ENCODE data around the gene SUMO3.

The SUMO3 gene

DNA sequence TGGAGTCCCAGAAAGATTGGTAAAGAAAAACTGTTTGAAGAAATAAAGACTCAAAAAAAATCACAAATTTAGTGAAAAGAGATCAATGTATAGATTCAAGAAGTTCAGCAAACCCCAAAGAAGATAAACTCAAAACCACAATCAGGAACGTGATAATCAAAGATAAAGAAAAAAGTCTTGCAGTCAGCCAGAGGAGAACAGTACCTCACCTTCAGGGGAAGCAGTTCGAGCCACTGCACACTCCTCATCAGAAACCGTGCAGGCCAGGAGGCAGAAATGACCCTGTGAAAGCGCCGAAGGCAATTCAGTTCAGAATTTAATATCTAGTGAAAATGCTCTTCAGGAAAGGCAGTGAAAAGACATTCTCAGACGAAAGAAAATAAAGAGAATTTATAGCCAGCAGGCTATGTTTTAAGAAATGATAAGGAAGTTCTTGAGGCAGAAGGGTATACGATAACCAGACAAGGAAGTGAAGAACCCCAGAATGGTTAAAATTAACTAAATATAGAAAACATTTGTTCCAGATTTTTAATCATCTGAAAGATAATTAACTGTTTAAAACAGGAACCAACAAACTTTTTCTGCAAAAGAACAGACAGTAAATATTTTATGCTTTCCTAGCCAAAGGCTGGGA, 13.5 kb upstream of the SUMO3 start:
- peaks cover 5% of the 10 kb centered on the region for H3K4me1 ChIP-seq (ENCODE audit: insufficient read depth, low read length)
- H3K9me3 ChIP-seq (ENCODE audit: low read length): no peaks in the 10 kb centered on the region
- H2AFZ ChIP-seq (ENCODE audit: low read depth, low read length): no peak overlapping the region
- H3K36me3 ChIP-seq (ENCODE audit: insufficient read depth, low read length): no peaks in the 10 kb centered on the region
- peaks cover 2% of the 10 kb centered on the region for H3K27me3 ChIP-seq (ENCODE audit: insufficient read depth, low read length)
- no peak overlapping the region for H3K4me3 ChIP-seq (ENCODE audit: low read length)

DNA sequence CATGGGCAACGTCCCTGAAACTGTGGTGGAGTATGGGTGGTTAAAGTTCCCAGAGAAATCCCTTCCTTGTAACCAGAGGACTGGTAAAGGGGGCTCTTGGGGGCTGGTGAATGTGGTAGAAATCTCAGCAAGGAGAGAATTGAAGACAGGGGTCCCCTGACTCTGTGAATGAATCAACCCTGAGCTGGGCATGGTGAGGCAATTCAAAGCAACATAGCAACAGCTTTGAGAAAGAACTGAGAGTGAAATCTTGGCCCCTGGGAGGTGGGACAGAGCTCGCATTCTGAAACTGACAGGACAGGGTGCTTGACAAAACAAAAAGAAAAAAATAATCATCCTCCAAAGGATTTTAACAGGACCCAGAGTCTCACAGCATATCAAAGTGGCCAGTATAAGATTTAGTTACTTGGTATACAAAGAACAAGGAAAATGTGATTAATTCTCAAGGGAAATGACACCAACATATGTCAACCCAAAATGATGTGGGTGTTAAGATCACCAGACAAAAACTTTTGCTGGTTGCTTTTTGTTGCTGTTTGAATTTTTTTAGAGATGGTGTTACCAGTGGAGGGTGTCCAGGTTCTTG, 11.7 kb upstream of the SUMO3 start:
- H3K4me3 ChIP-seq (ENCODE audit: low read length): no peak overlapping the region
- no peak overlapping the region for H2AFZ ChIP-seq (ENCODE audit: low read depth, low read length)
- peaks cover 2% of the 10 kb centered on the region for H3K27me3 ChIP-seq (ENCODE audit: insufficient read depth, low read length)
- H3K4me1 ChIP-seq (ENCODE audit: insufficient read depth, low read length): peaks cover 5% of the 10 kb centered on the region
- no peaks in the 10 kb centered on the region for H3K36me3 ChIP-seq (ENCODE audit: insufficient read depth, low read length)
- peaks cover 2% of the 10 kb centered on the region for H3K9me3 ChIP-seq (ENCODE audit: low read length)

DNA sequence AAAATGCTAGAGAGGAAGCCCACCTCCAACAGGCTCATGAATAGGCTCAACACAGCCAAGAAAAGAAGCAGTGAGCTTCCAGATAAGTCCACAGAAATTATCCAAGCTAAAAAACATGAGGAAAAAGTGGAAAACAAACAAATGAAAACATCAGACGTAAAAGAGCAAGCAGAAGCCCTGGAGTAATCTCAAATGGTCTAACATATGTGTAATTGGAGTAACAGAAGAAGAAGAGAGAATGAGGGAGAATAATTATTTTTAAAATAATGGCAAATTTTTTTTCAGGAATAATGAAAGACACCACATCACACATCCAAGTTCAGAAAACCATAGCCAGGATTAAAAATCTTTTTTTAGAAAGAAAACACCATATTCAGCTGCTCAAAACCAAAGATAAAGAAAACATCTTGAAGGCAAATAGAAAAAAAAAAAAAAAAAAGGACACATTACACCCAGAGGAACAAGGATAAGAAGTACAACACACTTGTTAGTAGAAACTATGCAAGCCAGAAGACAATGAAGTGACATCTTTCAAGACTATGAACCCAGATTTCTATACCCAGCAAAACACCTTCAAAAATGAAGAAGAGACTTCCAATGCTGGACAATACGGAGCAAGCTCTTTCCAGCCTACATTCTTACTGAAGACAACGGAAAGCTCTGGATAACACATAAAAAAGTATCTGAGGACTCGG, 10.6 kb upstream of the SUMO3 start:
- Histone ChIP-seq H2AFZ (ENCODE audit: low read depth, low read length) (no peak overlapping the region), H3K36me3 (ENCODE audit: insufficient read depth, low read length) (no peaks in the 10 kb centered on the region), H3K9me3 (ENCODE audit: low read length) (peaks cover 4% of the 10 kb centered on the region), H3K4me1 (ENCODE audit: insufficient read depth, low read length) (peaks cover 5% of the 10 kb centered on the region), H3K27me3 (ENCODE audit: insufficient read depth, low read length) (peaks cover 2% of the 10 kb centered on the region), H3K4me3 (ENCODE audit: low read length) (no peak overlapping the region)

DNA sequence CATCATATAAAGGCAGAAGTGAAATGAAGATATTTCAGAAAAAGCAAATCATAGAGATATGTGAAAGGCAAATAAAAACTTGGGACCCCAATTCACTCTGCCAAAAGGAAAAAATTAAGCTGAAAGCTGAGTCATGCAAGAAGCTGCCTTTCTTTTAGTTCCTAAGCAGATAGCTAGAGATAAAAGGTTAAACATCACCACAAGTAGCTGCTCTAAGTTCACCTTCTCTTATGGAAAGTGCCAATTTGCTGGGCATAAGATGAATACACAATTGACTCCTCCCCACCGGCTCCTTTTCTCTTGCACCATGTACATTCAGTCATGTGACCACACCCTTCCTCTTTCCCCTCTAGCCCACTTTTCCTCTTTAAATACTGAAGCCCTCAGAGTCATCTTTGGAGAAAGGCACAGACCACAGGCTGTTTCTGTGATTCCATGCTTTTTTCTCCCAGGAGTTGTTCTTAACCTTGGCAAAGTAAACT, 5.4 kb upstream of the SUMO3 start:
- Histone ChIP-seq H3K9me3 (ENCODE audit: low read length) (peaks cover 12% of the 10 kb centered on the region), H3K4me3 (ENCODE audit: low read length) (no peak overlapping the region), H2AFZ (ENCODE audit: low read depth, low read length) (no peak overlapping the region), H3K27me3 (ENCODE audit: insufficient read depth, low read length) (no peaks in the 10 kb centered on the region), H3K36me3 (ENCODE audit: insufficient read depth, low read length) (no peaks in the 10 kb centered on the region), H3K4me1 (ENCODE audit: insufficient read depth, low read length) (no peaks in the 10 kb centered on the region)

DNA sequence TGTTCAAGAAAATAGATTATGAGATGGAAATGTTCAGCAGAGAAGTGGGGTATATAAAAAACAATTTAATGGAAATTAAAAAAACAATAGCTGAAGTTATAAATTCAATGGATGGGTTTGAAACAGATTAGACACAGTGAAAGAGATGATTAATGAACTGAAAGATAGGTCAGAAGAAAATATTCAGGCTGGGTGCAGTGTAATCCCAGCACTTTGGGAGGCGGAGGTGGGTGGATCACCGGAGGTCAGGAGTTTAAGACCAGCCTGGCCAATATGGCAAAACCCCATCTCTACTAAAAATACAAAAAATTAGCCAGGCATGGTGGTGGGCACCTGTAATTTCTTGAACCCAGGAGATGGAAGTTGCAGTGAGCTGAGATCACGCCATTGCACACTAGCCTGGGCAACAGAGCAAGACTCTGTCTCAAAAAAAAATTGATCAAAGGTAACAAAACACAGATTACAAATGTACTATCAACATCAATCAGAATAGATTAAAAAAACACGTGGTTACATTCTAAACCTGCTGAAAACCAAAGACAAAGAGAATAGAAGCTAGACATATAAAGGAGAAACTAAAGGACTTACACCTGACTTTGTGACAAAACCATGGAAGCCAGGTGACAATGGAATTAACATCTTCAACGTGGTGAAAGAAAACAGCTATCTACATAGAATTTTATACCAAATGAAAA, 4.8 kb upstream of the SUMO3 start:
- Histone ChIP-seq H3K9me3 (ENCODE audit: low read length) (peaks cover 12% of the 10 kb centered on the region), H3K36me3 (ENCODE audit: insufficient read depth, low read length) (no peaks in the 10 kb centered on the region), H3K4me1 (ENCODE audit: insufficient read depth, low read length) (no peaks in the 10 kb centered on the region), H3K27me3 (ENCODE audit: insufficient read depth, low read length) (no peaks in the 10 kb centered on the region), H2AFZ (ENCODE audit: low read depth, low read length) (no peak overlapping the region), H3K4me3 (ENCODE audit: low read length) (no peak overlapping the region)

DNA sequence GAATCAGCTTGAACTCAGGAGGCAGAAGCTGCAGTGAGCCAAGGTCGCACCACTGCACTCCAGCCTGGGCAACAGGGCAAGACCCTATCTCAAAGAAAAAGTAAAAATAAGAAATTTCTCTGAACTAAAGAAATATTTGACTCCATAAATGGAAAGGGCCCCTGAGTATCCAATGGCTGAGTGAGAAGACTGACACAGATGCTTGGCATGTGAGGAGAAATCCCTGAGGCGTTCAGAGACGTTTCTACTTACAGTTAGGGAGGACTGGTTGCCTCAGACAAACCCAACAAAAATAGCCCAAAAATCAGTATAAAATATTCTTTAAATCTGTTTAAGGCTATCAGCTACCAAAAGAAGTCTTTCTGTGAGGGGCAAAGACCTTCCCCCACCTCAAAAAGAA, 3.0 kb upstream of the SUMO3 start:
- no peak overlapping the region for H2AFZ ChIP-seq (ENCODE audit: low read depth, low read length)
- H3K4me1 ChIP-seq (ENCODE audit: insufficient read depth, low read length): peaks cover 7% of the 10 kb centered on the region
- H3K36me3 ChIP-seq (ENCODE audit: insufficient read depth, low read length): no peaks in the 10 kb centered on the region
- no peak overlapping the region for H3K4me3 ChIP-seq (ENCODE audit: low read length)
- peaks cover 11% of the 10 kb centered on the region for H3K9me3 ChIP-seq (ENCODE audit: low read length)
- H3K27me3 ChIP-seq (ENCODE audit: insufficient read depth, low read length): no peaks in the 10 kb centered on the region

DNA sequence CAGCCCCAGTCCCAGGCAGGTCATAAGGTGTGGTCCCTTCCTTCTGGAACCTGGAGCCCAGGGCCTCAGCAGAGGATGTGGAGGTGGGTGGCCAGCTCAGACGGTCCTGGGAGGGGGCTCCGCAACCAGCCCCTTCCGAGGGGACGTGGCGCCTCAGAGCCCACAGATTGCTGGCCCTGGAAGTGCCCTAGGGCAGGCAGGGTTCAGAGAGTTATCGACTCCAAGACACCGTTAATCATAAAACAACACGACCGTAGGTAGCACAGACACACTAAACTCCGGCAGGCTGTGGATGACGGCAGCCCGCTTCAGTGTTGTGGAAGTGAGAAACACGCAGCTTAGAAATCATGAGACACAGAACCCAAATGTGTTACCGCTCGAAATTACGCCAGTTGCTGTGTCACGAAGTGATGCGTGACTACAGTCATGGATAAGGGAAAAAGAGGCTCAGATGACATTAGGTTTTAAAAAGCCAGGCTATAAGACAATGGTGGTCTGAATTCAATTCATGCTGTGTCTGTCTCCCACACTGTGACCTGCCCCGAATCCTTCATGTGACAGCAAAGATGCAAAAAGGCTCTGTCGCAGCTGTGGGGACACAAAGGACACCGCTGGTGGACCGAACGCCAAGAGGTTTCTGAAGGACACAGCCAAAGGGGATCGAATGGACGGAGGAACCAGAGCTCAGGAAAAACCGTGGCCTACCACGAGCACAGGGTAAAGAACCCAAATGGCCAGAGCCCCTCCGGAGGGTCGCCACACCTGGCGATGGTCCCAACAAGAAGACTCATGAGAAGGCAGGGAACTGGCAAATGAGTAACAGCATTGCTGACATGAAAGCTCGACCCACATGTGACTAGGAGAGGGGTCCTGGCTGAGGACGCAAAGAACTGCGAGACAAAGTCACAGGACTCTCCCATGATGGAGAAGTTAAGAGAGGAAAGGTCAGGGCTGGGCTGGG, 1.7 kb upstream of the SUMO3 start:
- no peaks in the 10 kb centered on the region for H3K36me3 ChIP-seq (ENCODE audit: insufficient read depth, low read length)

DNA sequence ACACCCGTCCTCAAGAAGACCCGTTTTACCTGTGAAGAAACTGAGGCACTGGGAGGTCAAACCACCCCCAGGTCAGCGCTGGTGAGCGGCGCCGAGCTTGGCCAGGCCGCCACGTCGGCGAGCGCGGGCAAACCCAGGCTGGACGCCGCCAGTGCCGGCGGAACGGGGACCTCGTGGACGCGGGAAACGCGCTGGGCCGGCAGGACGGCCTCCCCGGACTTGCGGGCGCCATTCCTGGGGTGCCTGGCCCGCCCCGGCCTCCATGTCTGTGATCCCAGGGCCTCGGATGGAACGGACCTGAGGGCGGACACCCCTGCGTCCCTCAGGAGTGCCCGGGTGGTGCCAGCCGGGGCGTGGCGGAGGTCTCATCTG, 764 bp upstream of the SUMO3 start:
- H3K36me3 ChIP-seq (ENCODE audit: insufficient read depth, low read length): peaks cover 2% of the 10 kb centered on the region
- H2AFZ ChIP-seq (ENCODE audit: low read depth, low read length): peak overlapping the region; percentile 97
- peaks cover 9% of the 10 kb centered on the region for H3K9me3 ChIP-seq (ENCODE audit: low read length)
- peak overlapping the region; percentile 67 for H3K4me3 ChIP-seq (ENCODE audit: low read length)
- no peaks in the 10 kb centered on the region for H3K27me3 ChIP-seq (ENCODE audit: insufficient read depth, low read length)
- peaks cover 7% of the 10 kb centered on the region for H3K4me1 ChIP-seq (ENCODE audit: insufficient read depth, low read length)

More for the DNA sequence above, 1.7 kb upstream of the SUMO3 start:
- peaks cover 7% of the 10 kb centered on the region for H3K4me1 ChIP-seq (ENCODE audit: insufficient read depth, low read length)
- no peak overlapping the region for H3K4me3 ChIP-seq (ENCODE audit: low read length)
- H2AFZ ChIP-seq (ENCODE audit: low read depth, low read length): no peak overlapping the region
- no peaks in the 10 kb centered on the region for H3K27me3 ChIP-seq (ENCODE audit: insufficient read depth, low read length)
- H3K9me3 ChIP-seq (ENCODE audit: low read length): peaks cover 11% of the 10 kb centered on the region

DNA sequence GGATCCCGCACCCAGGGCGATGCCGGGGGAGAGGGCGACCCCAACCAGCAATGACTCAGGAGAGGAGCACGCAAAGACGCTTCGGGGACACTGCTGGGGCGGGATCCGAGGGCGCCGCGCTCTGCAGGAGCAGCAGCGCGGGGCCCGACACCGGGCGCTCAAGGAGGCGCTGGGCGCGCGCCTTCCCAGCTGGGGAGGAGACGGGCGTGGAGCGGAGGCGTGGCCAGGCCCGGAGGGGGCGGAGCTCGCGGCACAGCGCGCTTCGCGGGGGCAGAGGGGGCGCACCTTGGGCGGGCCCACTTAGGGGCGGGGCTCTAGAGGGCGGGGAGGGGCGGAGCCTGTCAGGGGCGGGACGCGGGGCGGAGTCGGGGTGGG, 369 bp downstream of the SUMO3 start:
- H3K4me1 ChIP-seq (ENCODE audit: insufficient read depth, low read length): peaks cover 7% of the 10 kb centered on the region
- no peaks in the 10 kb centered on the region for H3K27me3 ChIP-seq (ENCODE audit: insufficient read depth, low read length)
- H3K4me3 ChIP-seq (ENCODE audit: low read length): peak overlapping the region; percentile 67
- peak overlapping the region; percentile 97 for H2AFZ ChIP-seq (ENCODE audit: low read depth, low read length)
- H3K36me3 ChIP-seq (ENCODE audit: insufficient read depth, low read length): peaks cover 11% of the 10 kb centered on the region
- H3K9me3 ChIP-seq (ENCODE audit: low read length): peaks cover 8% of the 10 kb centered on the region

DNA sequence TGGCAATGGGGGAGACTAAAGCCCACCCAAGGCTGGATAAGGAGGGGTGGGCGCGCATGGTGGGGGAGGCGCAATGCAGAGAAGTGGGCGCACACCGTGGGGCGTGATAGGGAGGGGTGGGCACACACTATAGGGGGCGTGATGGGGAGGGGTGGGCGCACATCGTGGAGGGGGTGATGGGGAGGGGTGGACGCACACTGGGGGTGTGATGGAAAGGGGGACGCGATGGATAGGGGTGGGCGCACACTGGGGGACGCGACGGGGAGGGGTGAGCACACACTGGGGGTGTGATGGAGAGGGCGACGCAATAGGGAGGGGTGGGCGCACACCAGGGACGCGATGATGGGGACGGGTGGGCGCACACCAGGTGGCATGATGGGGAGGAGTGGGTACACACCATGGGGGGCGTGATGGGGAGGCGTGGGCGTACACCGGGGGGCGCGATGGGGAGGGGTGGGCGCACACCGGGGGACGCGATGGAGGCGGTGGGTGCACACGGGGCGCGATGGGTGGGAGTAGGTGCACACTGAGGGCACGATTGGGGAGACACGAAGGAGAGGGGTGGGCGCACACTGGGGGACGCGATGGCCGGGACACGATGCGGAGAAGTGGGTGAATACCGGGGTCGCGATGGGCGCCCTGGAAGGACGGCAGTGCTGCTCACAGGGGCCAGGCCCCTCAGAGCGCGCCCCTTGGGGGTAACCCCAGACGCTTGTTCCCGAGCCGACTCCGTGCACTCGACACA, 929 bp downstream of the SUMO3 start:
- no peaks in the 10 kb centered on the region for H3K27me3 ChIP-seq (ENCODE audit: insufficient read depth, low read length)

DNA sequence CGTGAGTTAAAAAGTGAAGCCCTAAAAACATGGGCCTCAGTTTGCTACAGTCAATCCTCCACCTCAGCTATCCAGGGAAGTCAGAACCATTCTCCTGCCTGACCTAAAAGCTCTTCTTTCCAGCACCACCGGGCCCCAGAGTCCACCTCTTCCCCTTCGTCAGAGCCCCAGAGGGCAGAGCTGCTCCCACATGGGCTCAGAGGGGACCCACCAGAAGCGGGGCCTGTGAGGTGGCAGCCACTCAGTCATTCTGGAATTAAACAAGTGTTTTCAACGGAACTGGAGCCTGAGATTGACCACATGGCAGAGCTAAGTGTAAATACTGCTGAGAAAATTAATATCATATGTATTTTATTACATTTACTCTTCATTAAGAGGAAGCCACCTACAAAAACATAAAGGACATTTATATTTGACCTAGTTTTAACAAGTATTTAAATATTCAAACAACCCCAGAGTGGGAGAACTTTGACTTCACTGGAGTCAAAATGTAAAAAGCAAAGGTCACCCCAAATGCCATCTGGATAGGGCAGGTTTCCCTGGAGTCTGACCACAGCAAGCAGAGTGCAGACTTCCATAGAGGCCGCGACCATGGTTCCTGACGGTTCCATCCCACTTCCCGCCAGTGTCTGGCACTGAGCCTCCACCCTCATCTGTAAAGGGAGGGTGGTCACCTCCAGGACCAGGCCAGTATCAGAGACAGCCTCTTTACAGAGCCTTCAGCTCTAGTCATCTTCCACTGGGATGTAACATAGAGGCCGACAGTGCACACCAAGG, 1.8 kb downstream of the SUMO3 start:
- Histone ChIP-seq H3K36me3 (ENCODE audit: insufficient read depth, low read length) (peaks cover 15% of the 10 kb centered on the region), H3K4me3 (ENCODE audit: low read length) (no peak overlapping the region), H3K9me3 (ENCODE audit: low read length) (peaks cover 3% of the 10 kb centered on the region), H2AFZ (ENCODE audit: low read depth, low read length) (no peak overlapping the region), H3K4me1 (ENCODE audit: insufficient read depth, low read length) (peaks cover 7% of the 10 kb centered on the region), H3K27me3 (ENCODE audit: insufficient read depth, low read length) (no peaks in the 10 kb centered on the region)

More for the DNA sequence above, 929 bp downstream of the SUMO3 start:
- Histone ChIP-seq H3K36me3 (ENCODE audit: insufficient read depth, low read length) (peaks cover 15% of the 10 kb centered on the region), H3K9me3 (ENCODE audit: low read length) (peaks cover 7% of the 10 kb centered on the region), H2AFZ (ENCODE audit: low read depth, low read length) (no peak overlapping the region), H3K4me3 (ENCODE audit: low read length) (peak overlapping the region; percentile 67), H3K4me1 (ENCODE audit: insufficient read depth, low read length) (peaks cover 7% of the 10 kb centered on the region)

Measured in neuron (in vitro differentiated cells).